GM19025 (cell line): ENCODE measurements around the gene LHFPL5.

Source experiments
- ATAC-seq: cut with Tn5 transposase; IDR thresholded peaks from one replicate; pipeline ENCODE4 v1.9.1; 2021; ENCODE audit warnings: mild to moderate bottlenecking, low read depth, moderate library complexity; ENCODE audit not compliant: unreplicated experiment

Gene LHFPL5

DNA sequence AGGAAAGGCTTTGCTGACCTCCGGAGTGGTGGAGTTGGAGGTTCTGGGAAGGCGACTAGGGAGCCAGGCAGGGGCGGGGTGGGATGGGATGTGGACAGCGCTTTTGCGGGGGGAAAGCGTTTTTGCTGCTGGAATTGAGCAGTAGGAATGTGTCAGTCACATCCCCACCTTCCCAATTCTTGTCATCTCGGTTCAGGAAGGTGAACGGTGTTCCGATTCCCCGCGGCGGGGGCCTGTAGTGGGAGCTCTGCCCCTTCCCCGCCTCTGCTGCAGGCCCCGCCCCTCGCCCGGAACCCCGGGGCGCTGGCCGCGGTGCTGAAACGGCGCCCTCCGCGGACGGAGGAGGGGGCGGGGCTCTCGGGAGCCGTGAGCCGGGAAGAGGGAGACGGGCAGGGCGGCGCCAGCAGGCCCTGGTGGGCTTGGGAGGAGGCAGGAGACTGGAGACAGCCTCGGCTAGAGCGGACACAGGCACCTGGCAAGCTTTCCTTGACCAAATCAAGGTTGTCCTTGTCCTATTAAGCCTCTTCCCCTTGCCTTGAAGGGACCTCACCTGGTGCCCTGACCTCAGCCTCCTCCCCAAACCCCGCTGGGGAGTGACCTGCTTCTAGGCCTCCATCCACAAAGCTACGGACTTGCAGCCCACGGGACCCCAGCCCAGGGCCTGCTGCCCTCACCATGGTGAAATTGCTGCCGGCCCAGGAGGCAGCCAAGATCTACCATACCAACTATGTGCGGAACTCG, at the start of gene LHFPL5:
Gene LHFPL5 (plus strand): TSS at position 357 of the 741 bp plus-strand sequence. CDS start 319 bp downstream, at position 676.
- ATAC-seq = no peak

DNA sequence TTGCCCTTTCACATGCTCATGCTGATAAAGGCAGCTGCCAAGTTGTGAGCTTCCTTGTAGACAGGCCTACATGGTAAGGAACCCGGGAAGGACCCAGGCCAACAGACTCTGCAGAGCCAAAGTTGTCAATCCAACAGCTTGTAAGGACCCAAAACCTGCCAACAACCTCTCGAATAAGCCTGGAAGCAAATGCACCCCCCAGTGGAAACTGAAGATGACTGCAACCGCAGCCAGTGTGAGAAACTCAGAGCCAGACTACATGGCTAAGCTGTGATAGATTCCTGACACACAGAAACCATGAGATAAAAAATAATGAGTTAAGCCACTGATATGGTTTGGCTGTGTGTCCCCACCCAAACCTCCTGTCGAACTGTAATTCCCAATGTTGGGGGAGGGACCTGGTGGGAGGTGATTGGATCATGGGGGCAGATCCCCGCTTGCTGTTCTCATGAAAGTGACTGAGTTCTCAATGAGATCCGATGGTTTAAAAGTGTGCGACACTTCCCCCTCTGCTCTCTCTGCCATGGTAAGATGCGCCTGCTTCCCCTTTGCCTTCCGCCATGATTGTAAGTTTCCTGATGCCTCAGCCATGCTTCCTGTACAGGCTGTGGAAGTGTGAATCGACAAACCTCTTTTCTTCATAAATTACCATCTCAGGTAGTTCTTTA, 47.6 kb upstream of the LHFPL5 start:
- no peak for ATAC-seq

DNA sequence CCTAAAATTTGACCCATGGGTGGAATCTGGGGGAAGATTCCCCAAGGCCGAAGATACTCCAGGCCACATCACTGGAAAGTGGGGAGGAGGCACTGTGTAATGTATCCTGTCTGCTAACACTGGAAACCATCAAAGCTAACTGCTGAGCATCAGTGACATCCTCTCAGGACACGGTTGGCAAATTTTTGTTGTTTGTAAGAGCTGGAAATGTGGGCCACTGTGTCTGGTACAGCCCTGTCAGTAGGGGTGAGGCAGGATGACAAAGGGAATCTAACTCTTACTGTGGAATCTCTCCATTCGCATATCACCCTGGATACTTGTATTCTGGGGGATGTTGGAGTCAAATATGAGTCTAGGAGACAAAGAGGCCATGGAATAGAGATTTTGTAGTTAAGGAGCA, 45.7 kb upstream of the LHFPL5 start:
- no peak for ATAC-seq

DNA sequence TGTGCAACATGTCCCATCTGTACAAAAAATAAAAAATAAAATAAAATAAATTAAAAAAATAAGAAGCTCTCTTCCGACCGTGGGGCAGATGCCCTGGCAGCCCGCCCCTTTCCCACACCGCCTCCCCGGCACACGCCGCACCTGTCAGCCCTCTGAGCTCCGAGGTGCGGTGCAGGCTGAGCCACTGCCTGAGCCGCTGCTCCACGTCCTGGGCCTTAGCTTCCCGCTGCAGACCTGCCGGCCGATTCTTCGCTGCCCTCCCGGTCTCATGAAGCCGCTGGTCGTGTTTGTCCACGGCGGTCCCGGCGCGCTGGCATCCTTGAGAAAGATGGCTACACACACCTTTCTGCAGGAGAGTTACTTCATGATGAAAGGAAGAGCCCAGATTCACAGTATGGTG, 39.4 kb upstream of the LHFPL5 start:
- ATAC-seq = no peak

DNA sequence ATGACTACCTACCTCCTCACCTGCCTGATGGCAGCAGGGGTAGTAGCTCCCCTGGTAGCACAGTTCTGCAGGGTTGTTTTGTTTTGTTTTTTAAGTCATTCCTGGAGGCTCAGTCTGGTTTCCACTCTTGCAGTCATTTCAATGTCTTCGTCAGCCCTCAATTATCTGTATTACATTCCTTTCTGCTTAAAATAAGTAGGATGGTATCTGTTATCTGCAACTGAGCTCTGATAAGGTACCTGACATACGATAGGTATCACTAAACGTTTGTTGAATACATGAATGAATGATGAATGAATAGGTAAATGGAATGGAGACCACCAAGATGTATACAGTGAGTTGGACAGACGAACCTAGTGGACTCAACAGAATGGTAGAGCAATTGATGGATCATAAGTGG, 35.9 kb upstream of the LHFPL5 start:
- ATAC-seq = no peak

DNA sequence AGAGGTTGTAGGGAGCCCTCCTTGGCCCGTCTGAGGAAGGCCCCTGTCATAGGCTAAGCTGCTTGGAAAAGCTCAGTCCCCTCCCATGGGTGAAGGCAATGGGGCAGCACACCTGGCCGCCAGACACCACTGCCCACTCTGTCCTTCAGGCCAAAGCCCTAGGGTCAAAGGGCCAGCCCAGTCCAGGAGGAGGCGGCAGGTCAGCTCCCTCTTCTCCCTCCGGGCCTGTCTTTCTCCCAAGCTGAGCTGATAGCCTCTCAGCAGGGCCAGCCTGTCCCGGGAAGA, 33.9 kb upstream of the LHFPL5 start:
- no peak for ATAC-seq

DNA sequence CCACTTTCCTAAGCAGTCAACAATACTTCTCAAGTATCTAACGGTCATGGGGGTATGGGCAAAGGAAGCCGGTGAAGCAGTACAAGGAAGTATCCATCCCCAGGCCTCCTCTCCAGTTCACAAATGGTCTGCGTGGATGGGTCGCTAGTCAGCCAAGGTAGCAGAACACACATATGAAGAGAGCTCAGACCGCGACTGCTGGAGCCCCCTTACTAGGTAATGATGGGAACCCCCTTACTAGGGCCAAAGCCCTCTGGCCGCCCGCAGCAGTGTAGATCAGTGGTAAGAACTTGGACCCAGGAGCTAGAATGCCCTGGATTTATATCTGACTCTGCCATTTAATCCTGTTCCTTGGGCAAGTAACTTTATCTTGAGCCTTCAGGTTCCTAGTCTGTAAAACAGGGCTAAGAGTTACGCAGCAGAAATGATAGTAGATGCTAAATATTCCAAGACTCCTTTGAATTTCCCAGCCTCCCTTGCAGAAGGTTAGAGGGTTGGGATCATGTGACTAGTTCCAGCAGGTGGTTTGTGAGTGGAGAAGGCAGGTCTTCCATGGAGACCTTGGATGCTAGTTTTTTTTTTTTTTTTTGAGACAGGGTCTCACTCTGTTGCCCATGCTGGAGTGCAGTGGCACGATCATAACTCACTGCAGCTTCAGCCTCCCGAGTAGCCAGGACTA, 30.9 kb upstream of the LHFPL5 start:
- no peak for ATAC-seq

DNA sequence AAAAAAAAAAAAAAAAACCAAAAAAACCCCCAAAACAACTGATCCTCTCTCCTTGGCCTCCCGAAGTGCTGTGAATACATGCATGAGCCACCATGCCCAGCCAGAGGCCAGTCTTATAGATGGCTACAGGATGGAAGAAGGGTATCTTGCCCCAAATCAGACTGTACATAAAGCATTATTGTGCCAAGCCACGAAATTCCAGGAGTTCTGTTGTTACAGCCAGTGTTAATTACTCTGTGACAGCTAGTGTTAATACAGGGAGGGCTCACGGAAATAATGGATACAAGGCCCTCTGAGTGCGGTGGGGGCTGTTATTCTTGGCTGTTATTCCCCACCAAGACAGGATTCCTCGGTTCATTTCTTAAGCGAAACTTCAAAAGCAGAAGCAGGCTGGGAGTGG, 30.1 kb upstream of the LHFPL5 start:
- ATAC-seq = no peak

DNA sequence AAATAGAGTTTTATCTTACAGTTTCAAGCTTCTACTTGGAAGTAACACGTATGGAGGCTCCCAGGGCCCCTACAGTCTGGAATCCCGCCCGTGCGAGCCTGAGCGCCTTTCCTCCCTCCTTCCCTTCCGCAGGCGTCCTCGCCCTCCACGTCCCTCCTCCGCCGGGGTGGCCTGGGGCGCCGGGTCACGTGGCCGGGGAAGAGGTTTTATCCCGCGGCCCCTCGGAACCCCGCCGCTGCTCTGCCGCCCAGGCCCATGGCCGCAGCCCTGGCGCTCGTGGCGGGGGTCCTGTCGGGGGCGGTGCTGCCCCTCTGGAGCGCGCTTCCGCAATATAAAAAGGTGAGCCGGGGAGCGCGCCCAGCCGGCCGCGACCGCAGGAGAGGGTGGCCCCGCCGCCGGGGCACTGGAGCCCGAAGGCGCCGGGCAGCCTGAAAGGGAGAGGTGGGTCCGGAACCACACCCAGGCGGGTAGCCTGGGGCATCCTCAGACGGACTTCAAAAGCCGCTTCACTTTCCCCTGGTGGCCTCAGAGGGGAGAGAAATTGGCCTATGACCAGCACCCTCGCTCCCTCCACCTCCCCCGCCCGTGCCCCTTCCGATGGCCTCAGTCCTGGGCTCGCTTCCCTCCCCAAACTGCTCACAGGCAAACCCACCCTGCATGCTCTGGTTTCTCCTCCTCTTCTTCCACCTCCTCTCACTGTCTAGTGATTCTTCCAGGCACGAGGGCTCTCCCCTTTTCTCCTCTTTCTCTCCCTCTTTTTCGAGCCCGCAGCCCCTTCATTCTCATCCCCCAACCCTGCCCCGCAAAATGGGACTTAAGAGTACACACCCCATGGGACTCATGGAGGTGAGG, 28.6 kb upstream of the LHFPL5 start, which contains the start of gene CLPSL2:
Gene CLPSL2 (plus strand): TSS at position 235 of the 852 bp plus-strand sequence. CDS start 21 bp downstream, at position 256.
- ATAC-seq = no peak

DNA sequence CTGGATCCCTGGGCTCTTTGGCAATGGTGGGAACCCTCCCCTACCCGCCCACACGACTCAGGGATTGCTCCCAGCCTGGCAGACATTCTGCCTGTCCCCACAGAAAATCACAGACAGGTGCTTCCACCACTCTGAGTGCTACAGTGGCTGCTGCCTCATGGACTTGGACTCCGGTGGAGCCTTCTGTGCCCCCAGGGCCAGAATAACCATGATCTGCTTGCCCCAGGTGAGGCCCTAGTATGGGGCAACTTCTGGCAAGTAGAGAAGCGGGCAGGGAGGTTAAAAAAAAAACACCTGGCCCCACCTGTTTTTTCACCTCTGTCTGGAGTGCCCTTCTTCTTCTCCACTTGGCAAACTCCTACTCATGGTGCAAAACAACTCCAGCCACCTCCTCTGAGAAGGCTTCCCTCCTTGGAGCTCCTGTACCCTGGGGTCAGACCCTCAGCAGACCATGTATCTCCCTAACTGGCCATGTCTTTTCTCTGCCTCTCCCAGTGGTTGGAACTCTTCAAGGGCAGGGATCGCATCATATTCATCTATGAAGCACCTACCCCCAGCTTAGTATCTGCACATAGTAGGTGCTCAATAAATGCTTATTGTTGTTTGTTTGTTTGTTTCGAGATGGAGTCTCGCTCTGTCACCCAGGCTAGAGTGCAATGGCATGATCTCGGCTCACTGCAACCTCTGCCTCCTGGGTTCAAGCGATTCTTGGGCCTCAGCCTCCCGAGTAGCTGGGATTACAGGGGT, 27.6 kb upstream of the LHFPL5 start:
- ATAC-seq = no peak

DNA sequence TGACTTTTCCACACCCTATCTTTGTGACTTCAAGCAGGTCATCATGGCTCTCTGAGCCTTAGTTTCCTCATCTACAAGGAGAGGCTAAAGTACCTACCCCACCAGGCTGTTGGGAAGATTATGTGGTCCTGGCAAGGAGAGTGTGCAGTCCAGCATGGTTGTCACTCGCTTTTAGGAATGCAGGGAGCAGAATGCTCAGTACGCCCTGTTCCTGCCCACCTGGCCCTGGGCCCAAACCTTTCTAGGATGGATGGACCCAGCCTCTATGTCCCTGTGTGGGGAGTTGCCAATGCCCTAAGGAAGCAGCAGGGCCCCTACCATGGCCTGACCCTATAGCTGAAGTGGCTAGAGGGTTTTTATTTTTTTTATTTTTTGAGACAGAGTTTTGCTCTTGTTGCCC, 26.7 kb upstream of the LHFPL5 start:
- ATAC-seq = no peak

DNA sequence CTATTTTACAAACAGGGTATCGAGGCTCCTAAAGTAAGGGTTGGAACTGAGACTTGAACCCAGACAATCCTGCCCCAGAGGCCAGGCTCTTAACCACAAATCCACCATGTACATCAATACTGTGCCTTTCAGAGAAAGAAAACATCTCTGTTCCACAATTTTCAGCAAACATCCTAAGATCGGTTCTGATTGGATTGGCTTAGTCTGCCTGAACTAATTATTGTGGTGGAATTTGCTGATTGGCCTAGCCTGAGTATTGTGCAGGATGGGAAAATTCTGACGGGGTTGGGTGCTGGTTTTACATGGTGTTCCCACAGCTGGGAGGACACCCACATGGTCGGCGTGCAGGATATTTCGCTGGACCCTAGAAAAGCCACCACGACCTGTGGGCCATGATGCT, 24.4 kb upstream of the LHFPL5 start, which contains the start of gene CLPSL1:
Gene CLPSL1 (plus strand): TSS at position 301 of the 400 bp plus-strand sequence. CDS start 92 bp downstream, at position 393.
- ATAC-seq = no peak

DNA sequence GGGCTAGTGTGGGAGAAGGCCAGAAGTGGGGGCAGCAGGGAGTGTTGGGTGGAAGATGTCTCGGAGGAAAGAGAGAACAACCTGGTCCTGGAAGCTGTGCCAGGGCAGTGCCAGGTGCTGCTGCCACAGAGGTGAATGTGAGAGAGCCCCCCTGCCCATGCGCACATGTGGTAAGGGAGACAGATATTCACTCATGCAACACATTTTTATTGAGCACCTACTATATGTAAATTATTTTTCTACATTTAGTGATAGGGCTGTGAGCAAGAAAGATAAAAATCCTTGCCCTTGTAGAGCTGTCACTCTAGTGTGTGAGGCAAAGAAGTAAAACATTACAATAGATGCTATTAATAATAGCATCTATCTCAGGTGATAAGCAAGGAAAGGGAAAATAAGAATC, 23.9 kb upstream of the LHFPL5 start:
- no peak for ATAC-seq

DNA sequence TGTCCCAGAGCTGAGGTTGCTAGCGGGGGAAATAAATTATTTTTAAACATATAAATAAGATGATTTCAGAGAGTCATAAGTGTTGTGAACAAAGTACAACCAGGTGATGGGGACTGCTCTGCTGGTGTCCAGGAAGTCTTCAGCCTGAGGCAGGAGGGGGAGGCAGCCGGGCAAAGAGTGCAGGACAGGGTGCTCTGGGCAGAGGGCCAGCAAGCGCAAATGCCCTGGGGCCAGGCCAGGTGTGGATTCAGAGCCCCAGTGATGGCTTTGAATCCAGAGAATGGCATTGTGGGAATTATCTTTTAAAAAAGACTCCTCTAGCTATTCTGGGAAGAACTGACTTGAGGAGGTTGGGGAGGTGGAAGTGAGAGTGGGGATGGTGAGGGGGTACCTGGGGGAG, 22.7 kb upstream of the LHFPL5 start:
- no peak for ATAC-seq

DNA sequence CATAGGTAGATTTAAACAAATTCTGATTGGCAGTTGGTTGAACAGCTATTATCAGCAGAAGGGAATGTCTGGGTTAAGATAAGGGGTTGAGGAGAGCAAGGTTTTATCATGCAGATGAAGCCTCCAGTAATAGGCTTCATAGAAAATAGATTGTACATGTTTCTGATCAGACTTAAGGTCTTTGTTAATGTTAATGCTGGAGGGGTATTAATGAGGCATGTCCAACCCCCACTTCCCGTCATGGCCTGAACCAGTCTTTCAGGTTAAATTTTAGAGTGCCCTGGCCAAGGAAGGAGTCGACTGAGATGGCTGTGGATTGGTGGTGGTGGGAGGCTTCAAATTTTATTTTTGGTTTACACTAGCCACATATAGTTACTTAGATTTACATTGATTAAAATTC, 21.0 kb upstream of the LHFPL5 start:
- ATAC-seq = no peak

DNA sequence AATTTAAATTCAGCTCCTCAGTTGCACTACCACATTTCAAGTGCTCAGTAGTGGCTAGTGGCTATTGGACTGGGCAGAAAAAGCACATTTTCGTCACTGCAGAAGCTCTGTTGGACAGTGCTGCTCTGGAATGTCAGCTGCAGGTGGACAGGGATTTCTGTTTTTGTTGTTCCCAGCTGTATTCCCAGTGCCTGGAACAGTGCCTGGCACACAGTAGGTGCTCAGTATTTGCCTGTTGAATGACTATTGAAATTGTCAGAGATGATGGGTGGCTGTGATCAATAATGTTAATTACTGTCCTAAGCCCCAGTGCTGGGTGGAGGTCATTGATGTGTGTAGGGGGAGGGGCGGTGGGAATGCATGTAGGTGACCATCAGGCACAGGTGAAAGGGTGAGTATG, 18.9 kb upstream of the LHFPL5 start:
- ATAC-seq = no peak

DNA sequence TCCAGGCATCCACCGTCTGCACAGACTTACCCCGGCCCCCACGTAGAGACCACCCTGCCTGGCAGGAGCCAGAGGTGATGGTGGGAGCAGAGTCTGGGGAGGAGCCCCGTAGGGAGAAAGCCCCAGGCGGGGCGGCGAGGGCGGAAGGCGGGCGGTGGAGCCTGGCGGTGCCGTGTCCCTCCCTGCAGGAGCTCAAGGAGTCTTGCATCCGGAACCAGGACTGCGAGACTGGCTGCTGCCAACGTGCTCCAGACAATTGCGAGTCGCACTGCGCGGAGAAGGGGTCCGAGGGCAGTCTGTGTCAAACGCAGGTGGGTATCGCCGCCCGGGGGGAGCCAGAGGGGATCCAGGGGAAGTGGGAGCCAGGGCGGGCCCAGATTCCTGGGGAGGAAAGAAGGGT, 18.3 kb upstream of the LHFPL5 start:
- ATAC-seq = no peak

DNA sequence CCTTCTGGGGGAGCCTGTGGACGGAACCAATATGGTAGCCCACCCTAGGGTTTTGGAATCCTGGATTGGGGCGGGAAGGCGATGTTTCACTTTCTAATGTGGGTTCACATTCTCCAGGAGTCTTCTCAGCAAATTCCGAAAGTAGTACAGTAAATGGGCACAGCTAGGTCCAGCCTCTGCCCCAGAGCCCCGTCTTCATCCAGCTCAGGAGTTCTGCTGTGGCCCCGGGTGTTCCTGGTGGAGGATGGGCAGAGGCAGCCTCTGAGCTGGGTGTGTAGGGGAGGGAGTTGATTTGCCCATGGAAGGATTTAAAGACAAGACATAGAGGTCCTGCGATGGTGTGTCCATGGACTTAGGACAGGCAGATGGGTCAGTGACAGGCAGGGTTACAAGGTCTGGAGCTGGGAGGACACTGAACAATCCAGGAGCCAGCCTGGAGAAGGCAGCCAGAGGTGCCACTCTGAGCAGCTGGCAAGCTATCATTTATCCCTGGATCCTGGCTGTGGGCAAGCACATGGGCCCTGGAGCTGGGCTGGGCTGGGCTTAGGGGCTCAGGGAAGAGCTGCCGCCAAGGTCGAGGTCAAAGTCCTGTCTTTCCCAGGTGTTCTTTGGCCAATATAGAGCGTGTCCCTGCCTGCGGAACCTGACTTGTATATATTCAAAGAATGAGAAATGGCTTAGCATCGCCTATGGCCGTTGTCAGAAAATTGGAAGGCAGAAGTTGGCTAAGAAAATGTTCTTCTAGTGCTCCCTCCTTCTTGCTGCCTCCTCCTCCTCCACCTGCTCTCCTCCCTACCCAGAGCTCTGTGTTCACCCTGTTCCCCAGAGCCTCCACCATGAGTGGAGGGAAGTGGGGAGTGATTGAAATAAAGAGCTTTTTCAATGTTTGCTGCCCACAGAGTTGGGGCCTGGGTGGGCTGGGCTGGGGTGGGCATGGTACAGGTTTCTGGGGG, 17.6 kb upstream of the LHFPL5 start:
- ATAC-seq = no peak

DNA sequence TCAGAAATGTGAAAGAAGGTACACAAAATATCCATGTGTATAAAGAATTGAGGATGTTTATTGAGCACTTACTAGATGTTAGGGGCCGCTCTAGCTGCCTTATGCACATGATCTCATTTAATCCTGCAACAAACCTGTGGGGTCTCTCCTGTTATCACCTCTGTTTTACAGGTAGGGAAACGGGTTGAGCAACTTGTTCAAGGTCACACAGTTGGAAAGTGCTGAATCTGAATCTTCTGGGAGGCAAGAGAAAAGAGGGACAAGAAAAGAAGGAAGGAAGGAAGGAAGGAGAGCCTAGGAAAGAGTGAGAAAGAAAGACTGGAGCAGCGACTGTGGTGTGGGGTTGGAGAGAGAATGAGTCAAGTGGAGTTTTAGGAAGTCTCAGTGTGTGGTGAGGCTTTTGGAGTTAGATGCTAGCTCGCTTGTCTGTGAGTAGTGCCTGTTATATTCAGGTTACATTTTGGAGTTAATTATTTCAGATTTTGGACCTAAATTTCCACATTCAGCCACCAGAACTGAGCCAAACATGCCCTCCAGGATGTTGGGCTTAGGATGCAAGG, 16.6 kb upstream of the LHFPL5 start:
- ATAC-seq = no peak
